Measurements from ENCODE around the gene ACSF2.

The ACSF2 gene

DNA sequence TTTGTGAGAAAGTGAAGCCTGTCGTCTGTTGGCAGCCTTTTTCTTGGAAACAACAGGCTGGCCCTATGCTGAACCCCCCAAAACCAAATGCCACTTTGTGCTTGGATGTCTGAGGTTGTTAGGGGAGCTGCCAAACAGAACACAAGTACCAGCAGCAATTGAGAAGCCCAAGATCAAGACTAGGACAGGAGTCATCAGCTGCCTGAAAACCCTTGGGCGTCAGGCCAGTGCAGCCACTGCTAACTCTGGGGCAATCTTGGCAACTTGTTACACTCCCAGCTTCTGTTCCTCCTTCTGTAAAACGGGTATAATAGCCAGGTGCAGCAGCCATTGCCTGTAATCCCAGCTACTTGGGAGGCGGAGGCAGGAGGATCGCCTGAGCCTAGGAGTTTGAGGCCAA, 19.4 kb upstream of the ACSF2 start:
- Histone ChIP-seq H3K4me3 (replicated peaks; ENCODE audit: insufficient read depth, low read length) (no peak overlapping the region), H3K27ac (replicated peaks) (no peak overlapping the region), H3K27me3 (ENCODE audit: insufficient read depth, poor library complexity, severe bottlenecking) (no peaks in the 10 kb centered on the region)
- no peak for DNase-seq (ENCODE audit: low read depth in 1 of 2, low spot score in 1 of 2)
- TF ChIP-seq POLR2AphosphoS5 (IDR thresholded peaks at IDR 0.05; ENCODE audit: low read depth) = no peak
- no peak for TF ChIP-seq GABPA (IDR thresholded peaks at IDR 0.05; ENCODE audit: low read depth)
- TF ChIP-seq, protein P1, sequence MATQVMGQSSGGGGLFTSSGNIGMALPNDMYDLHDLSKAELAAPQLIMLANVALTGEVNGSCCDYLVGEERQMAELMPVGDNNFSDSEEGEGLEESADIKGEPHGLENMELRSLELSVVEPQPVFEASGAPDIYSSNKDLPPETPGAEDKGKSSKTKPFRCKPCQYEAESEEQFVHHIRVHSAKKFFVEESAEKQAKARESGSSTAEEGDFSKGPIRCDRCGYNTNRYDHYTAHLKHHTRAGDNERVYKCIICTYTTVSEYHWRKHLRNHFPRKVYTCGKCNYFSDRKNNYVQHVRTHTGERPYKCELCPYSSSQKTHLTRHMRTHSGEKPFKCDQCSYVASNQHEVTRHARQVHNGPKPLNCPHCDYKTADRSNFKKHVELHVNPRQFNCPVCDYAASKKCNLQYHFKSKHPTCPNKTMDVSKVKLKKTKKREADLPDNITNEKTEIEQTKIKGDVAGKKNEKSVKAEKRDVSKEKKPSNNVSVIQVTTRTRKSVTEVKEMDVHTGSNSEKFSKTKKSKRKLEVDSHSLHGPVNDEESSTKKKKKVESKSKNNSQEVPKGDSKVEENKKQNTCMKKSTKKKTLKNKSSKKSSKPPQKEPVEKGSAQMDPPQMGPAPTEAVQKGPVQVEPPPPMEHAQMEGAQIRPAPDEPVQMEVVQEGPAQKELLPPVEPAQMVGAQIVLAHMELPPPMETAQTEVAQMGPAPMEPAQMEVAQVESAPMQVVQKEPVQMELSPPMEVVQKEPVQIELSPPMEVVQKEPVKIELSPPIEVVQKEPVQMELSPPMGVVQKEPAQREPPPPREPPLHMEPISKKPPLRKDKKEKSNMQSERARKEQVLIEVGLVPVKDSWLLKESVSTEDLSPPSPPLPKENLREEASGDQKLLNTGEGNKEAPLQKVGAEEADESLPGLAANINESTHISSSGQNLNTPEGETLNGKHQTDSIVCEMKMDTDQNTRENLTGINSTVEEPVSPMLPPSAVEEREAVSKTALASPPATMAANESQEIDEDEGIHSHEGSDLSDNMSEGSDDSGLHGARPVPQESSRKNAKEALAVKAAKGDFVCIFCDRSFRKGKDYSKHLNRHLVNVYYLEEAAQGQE (IDR thresholded peaks at IDR 0.05; ENCODE audit: insufficient replicate concordance, low read depth) = no peak
- no peak for TF ChIP-seq SPI1 (IDR thresholded peaks at IDR 0.05; ENCODE audit: borderline replicate concordance, low read depth)
- TF ChIP-seq, protein P2, sequence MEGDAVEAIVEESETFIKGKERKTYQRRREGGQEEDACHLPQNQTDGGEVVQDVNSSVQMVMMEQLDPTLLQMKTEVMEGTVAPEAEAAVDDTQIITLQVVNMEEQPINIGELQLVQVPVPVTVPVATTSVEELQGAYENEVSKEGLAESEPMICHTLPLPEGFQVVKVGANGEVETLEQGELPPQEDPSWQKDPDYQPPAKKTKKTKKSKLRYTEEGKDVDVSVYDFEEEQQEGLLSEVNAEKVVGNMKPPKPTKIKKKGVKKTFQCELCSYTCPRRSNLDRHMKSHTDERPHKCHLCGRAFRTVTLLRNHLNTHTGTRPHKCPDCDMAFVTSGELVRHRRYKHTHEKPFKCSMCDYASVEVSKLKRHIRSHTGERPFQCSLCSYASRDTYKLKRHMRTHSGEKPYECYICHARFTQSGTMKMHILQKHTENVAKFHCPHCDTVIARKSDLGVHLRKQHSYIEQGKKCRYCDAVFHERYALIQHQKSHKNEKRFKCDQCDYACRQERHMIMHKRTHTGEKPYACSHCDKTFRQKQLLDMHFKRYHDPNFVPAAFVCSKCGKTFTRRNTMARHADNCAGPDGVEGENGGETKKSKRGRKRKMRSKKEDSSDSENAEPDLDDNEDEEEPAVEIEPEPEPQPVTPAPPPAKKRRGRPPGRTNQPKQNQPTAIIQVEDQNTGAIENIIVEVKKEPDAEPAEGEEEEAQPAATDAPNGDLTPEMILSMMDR (IDR thresholded peaks at IDR 0.05; ENCODE audit: insufficient read depth, low read length) = no peak

DNA sequence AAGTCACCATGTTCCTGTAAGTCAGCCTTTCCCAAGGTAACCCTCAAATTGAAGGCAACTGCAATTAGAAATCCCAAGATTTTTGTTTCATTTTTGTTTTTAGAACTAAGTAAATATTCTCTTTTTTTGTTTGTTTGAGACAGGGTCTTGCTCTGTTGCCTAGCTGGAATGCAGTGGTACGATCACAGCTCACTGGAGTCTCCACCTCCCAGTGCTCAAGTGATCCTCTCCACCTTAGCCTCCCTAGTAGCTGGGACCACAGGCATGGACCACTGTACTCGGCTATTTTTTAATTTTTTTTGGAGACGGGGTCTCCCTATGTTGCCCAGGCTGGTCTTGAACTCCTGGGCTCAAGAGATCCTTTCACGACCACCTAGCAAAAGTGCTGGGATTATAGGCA, 18.1 kb upstream of the ACSF2 start:
- DNase-seq (ENCODE audit: low read depth in 1 of 2, low spot score in 1 of 2) = no peak
- TF ChIP-seq GABPA (IDR thresholded peaks at IDR 0.05; ENCODE audit: low read depth) (no peak), SPI1 (IDR thresholded peaks at IDR 0.05; ENCODE audit: borderline replicate concordance, low read depth) (no peak), POLR2AphosphoS5 (IDR thresholded peaks at IDR 0.05; ENCODE audit: low read depth) (no peak)
- TF ChIP-seq, protein P2 (IDR thresholded peaks at IDR 0.05; ENCODE audit: insufficient read depth, low read length) = no peak
- TF ChIP-seq, protein P1 (IDR thresholded peaks at IDR 0.05; ENCODE audit: insufficient replicate concordance, low read depth) = no peak
- Histone ChIP-seq H3K4me3 (replicated peaks; ENCODE audit: insufficient read depth, low read length) (no peak overlapping the region), H3K27me3 (ENCODE audit: insufficient read depth, poor library complexity, severe bottlenecking) (no peaks in the 10 kb centered on the region), H3K27ac (replicated peaks) (no peak overlapping the region)

DNA sequence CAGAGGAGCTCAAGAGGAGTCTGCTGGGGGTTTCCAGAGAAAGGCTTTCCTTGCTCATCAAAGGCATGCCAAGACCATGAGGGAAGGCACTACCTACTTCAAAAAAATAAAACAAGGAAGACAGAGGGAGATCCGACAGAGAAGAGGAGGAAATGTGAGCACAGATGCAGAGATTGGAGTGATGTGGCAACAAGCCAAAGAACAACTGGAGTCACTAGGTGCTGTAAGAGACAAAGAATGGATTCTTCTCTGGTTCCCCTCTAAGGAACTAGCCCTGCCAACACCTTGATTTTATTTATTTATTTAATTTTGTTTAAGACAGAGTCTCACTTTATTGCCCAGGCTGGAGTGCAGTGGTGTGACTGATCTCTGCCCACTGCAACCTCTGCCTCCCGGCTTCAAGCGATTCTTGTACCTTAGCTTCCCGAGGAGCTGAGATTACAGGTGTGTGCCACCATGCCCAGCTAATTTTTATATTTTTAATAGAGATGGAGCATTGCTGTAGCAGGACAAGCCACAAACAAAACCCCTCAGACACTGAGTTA, 13.8 kb upstream of the ACSF2 start:
- no peak for DNase-seq (ENCODE audit: low read depth in 1 of 2, low spot score in 1 of 2)
- TF ChIP-seq POLR2AphosphoS5 (IDR thresholded peaks at IDR 0.05; ENCODE audit: low read depth) (no peak), SPI1 (IDR thresholded peaks at IDR 0.05; ENCODE audit: borderline replicate concordance, low read depth) (no peak), GABPA (IDR thresholded peaks at IDR 0.05; ENCODE audit: low read depth) (no peak)
- TF ChIP-seq, protein P2 (IDR thresholded peaks at IDR 0.05; ENCODE audit: insufficient read depth, low read length) = no peak
- TF ChIP-seq, protein P1 (IDR thresholded peaks at IDR 0.05; ENCODE audit: insufficient replicate concordance, low read depth) = no peak
- Histone ChIP-seq H3K4me3 (replicated peaks; ENCODE audit: insufficient read depth, low read length) (no peak overlapping the region), H3K27me3 (ENCODE audit: insufficient read depth, poor library complexity, severe bottlenecking) (no peaks in the 10 kb centered on the region), H3K27ac (replicated peaks) (no peak overlapping the region)
